ENCODE measurements around the gene DPF3. TPM values are rescaled to one million over a fixed set of nuclear protein-coding genes. Genes with fewer than 3 reads are reported as not detected.

Gene DPF3
- total RNA-seq, 4 donors from 2014 or later: 0.19 to 3.8 (median 0.58) TPM

- no peak for TF ChIP-seq CTCF (IDR thresholded peaks at IDR 0.05)
- no peak for DNase-seq (ENCODE audit: low spot score)
- ATAC-seq (ENCODE audit: low FRiP score): no peak
These were observed 37.2 kb downstream of the DPF3 start for GRCh38 chr14:72856530-72857266.

GRCh38 chr14:72855913-72856312 lies 38.0 kb downstream of the DPF3 start:
- DNase-seq (ENCODE audit: low spot score) (no peak), ATAC-seq (ENCODE audit: low FRiP score) (no peak)
- TF ChIP-seq CTCF (IDR thresholded peaks at IDR 0.05): no peak

- DNase-seq (ENCODE audit: low spot score): no peak
- no peak for TF ChIP-seq CTCF (IDR thresholded peaks at IDR 0.05)
- ATAC-seq (ENCODE audit: low FRiP score): no peak
These were observed 41.7 kb downstream of the DPF3 start for GRCh38 chr14:72852194-72852593.

- no peak for DNase-seq (ENCODE audit: low spot score)
- no peak for TF ChIP-seq CTCF (IDR thresholded peaks at IDR 0.05)
- no peak for ATAC-seq (ENCODE audit: low FRiP score)
These were observed 42.3 kb downstream of the DPF3 start for GRCh38 chr14:72851635-72852034.

GRCh38 chr14:72850360-72850759 lies 43.5 kb downstream of the DPF3 start:
- no peak for ATAC-seq (ENCODE audit: low FRiP score)
- TF ChIP-seq CTCF (IDR thresholded peaks at IDR 0.05): no peak

GRCh38 chr14:72849222-72849621 lies 44.7 kb downstream of the DPF3 start:
- TF ChIP-seq CTCF (IDR thresholded peaks at IDR 0.05): no peak
- no peak for DNase-seq (ENCODE audit: low spot score)
- ATAC-seq (ENCODE audit: low FRiP score): no peak

More at GRCh38 chr14:72850360-72850759, 43.5 kb downstream of the DPF3 start:
- DNase-seq (ENCODE audit: low spot score): no peak

- DNase-seq (ENCODE audit: low spot score) (no peak), ATAC-seq (ENCODE audit: low FRiP score) (no peak)
- no peak for TF ChIP-seq CTCF (IDR thresholded peaks at IDR 0.05)
These were observed 46.2 kb downstream of the DPF3 start for GRCh38 chr14:72847721-72848120.
